ENCODE measurements around the gene GOLGA6L24. TPM values are rescaled to one million over a fixed set of nuclear protein-coding genes. Genes with fewer than 3 reads are reported as not detected.
"Not testable (repeated sequence)": the region's sequence is repeated elsewhere in the genome, so short reads cannot be mapped to it uniquely, and the experiment has no call there.

The GOLGA6L24 gene

GRCh38 chr15:28310454-28310853 is 47.4 kb downstream of the GOLGA6L24 start:
- H3K27me3 ChIP-seq (ENCODE audit: insufficient read depth, low read length, poor library complexity); H3K79me2 ChIP-seq (ENCODE audit: control insufficient read depth, insufficient read depth, low read length); H3K4me2 ChIP-seq (ENCODE audit: low read length); H3K4me3 ChIP-seq (ENCODE audit: low read length); H2BK120ac ChIP-seq (ENCODE audit: low read depth, low read length); H3K56ac ChIP-seq (ENCODE audit: low read length); H2BK5ac ChIP-seq (ENCODE audit: low read length); H4K8ac ChIP-seq (ENCODE audit: low read depth, low read length); H2AK5ac ChIP-seq (ENCODE audit: low read length); H3K27ac ChIP-seq (ENCODE audit: low read depth, low read length); H3K23ac ChIP-seq (ENCODE audit: low read length); H3K4ac ChIP-seq (ENCODE audit: low read depth, low read length); H4K5ac ChIP-seq (ENCODE audit: low read length); H3K18ac ChIP-seq (ENCODE audit: low read length); H2BK15ac ChIP-seq (replicated peaks; ENCODE audit: low read depth); H3K36me3 ChIP-seq (ENCODE audit: control insufficient read depth, insufficient read depth, low read length); H3K79me1 ChIP-seq (ENCODE audit: low read length); H3K9ac ChIP-seq (ENCODE audit: low read length); H3K4me1 ChIP-seq (ENCODE audit: control insufficient read depth, low read depth, low read length); DNase-seq: not testable (repeated sequence)
- WGBS (ENCODE audit: extremely low coverage, insufficient coverage, low lambda C conversion rate), result no CpG with 5 or more reads among the region's 11 CpGs

GRCh38 chr15:28308718-28309117 is 49.2 kb downstream of the GOLGA6L24 start:
- not testable (repeated sequence) for H3K27ac ChIP-seq (ENCODE audit: low read depth, low read length); H3K4ac ChIP-seq (ENCODE audit: low read depth, low read length); H3K4me2 ChIP-seq (ENCODE audit: low read length); H2AK5ac ChIP-seq (ENCODE audit: low read length); H3K23ac ChIP-seq (ENCODE audit: low read length); H2BK120ac ChIP-seq (ENCODE audit: low read depth, low read length); H3K79me1 ChIP-seq (ENCODE audit: low read length); H3K4me3 ChIP-seq (ENCODE audit: low read length); H3K79me2 ChIP-seq (ENCODE audit: control insufficient read depth, insufficient read depth, low read length); H3K9ac ChIP-seq (ENCODE audit: low read length); H2BK15ac ChIP-seq (replicated peaks; ENCODE audit: low read depth); H2BK5ac ChIP-seq (ENCODE audit: low read length); H3K18ac ChIP-seq (ENCODE audit: low read length); H3K4me1 ChIP-seq (ENCODE audit: control insufficient read depth, low read depth, low read length); H3K56ac ChIP-seq (ENCODE audit: low read length); H4K5ac ChIP-seq (ENCODE audit: low read length); H3K27me3 ChIP-seq (ENCODE audit: insufficient read depth, low read length, poor library complexity); H4K8ac ChIP-seq (ENCODE audit: low read depth, low read length); DNase-seq; H3K36me3 ChIP-seq (ENCODE audit: control insufficient read depth, insufficient read depth, low read length)
- WGBS (ENCODE audit: extremely low coverage, insufficient coverage, low lambda C conversion rate), result no CpG with 5 or more reads among the region's 5 CpGs

Small RNA genes lying within 50 kb of the gene (small RNA-seq; reads per million reads assigned to genes)
- gene AC091304.5 (ENCODE audit: insufficient read depth) (not detected), gene RN7SL238P (ENCODE audit: insufficient read depth) (not detected)
